ENCODE measurements around the gene COA6. TPM values are rescaled to one million over a fixed set of nuclear protein-coding genes. Genes with fewer than 3 reads are reported as not detected.

The COA6 gene
- total and polyA plus RNA-seq, 2 of the 13 experiments (the other 11 are each of a cell fraction or from before 2014, with no cell fraction given) = 32.4 to 104 TPM

DNA sequence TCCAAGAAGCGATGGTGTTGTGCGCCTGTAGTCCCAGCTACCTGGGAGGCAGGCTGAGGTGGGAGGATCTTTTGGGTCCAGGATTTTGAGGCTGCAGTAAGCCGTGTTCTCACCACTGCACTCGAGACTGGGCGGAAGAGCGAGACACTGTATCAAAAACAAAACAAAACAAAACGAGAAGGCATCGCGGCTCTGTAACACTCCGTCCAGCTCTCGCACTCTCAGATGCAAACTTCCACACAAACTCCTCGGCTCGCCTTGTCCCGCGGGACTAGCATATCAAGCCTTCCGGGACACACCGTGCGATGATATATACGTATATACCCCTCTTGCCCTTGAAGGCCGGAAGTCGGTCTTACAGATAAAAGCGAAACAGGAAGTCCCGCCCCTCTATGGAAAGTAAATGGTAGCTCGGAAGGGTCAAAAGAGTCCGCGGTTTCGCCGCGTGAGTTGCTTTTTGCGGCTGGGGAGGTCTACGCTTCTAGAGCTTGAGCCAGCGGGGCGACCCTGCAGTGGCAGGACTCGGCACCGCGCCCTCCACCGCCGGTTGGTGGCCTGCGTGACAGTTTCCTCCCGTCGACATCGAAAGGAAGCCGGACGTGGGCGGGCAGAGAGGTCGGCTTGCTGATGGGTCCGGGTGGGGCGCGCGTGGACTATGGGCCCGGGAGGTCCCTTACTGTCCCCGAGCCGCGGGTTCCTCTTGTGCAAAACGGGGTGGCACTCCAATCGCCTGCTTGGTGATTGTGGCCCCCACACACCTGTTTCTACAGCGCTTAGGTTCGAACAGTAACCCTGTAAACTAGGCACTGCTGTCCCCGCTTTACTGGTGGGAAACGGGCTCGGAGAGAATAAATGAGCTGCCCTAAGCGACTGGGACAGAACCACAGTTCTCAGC lies at the start of gene COA6 (continued):
- TF ChIP-seq SMARCE1 (IDR thresholded peaks at IDR 0.05; ENCODE audit: borderline replicate concordance) (no peak), ZNF780A (CRISPR knock-in tag; IDR thresholded peaks at IDR 0.05) (no peak), IRF2 (CRISPR knock-in tag; IDR thresholded peaks at IDR 0.05) (peak; percentile 96), SIX4 (CRISPR knock-in tag; IDR thresholded peaks at IDR 0.05) (no peak; the same call in 1 of the 2 replicates), NFRKB (IDR thresholded peaks at IDR 0.05) (no peak), FOXK1 (CRISPR knock-in tag; IDR thresholded peaks at IDR 0.05; ENCODE audit: borderline replicate concordance, low read depth) (peak; percentile 84; the same call in 1 of the 2 replicates), MED1 (CRISPR knock-in tag; IDR thresholded peaks at IDR 0.05) (peak; percentile 83), ZNF329 (CRISPR knock-in tag; IDR thresholded peaks at IDR 0.05; ENCODE audit: low read depth) (0 out of 2 replicates have a peak, but pooled peaks have one; percentile 71), SKIL (CRISPR knock-in tag; IDR thresholded peaks at IDR 0.05; ENCODE audit: borderline replicate concordance) (no peak), LCORL (IDR thresholded peaks at IDR 0.05) (no peak), LCORL (CRISPR knock-in tag; IDR thresholded peaks at IDR 0.05) (peak; percentile 55; the same call in 1 of the 2 replicates), PLSCR1 (CRISPR knock-in tag; IDR thresholded peaks at IDR 0.05; ENCODE audit: borderline replicate concordance) (no peak), ZNF563 (CRISPR knock-in tag; IDR thresholded peaks at IDR 0.05) (peak; percentile 80), SALL1 (CRISPR knock-in tag; IDR thresholded peaks at IDR 0.05) (peak; percentile 85), POGZ (CRISPR knock-in tag; IDR thresholded peaks at IDR 0.05) (peak; percentile 87), ZNF761 (CRISPR knock-in tag; conservative IDR thresholded peaks at IDR 0.05) (no peak; the same call in 1 of the 2 replicates), KDM1A (CRISPR knock-in tag; IDR thresholded peaks at IDR 0.05) (no peak), SRSF4 (IDR thresholded peaks at IDR 0.05; ENCODE audit: low read depth, low read length, poor library complexity, severe bottlenecking) (no peak), SNAPC2 (CRISPR knock-in tag; IDR thresholded peaks at IDR 0.05) (peak; percentile 70; the same call in 1 of the 2 replicates)
- TF ChIP-seq, protein P1, sequence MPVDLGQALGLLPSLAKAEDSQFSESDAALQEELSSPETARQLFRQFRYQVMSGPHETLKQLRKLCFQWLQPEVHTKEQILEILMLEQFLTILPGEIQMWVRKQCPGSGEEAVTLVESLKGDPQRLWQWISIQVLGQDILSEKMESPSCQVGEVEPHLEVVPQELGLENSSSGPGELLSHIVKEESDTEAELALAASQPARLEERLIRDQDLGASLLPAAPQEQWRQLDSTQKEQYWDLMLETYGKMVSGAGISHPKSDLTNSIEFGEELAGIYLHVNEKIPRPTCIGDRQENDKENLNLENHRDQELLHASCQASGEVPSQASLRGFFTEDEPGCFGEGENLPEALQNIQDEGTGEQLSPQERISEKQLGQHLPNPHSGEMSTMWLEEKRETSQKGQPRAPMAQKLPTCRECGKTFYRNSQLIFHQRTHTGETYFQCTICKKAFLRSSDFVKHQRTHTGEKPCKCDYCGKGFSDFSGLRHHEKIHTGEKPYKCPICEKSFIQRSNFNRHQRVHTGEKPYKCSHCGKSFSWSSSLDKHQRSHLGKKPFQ (CRISPR knock-in tag; IDR thresholded peaks at IDR 0.05; ENCODE audit: insufficient replicate concordance) = peak; percentile 91
- TF ChIP-seq, protein P2, sequence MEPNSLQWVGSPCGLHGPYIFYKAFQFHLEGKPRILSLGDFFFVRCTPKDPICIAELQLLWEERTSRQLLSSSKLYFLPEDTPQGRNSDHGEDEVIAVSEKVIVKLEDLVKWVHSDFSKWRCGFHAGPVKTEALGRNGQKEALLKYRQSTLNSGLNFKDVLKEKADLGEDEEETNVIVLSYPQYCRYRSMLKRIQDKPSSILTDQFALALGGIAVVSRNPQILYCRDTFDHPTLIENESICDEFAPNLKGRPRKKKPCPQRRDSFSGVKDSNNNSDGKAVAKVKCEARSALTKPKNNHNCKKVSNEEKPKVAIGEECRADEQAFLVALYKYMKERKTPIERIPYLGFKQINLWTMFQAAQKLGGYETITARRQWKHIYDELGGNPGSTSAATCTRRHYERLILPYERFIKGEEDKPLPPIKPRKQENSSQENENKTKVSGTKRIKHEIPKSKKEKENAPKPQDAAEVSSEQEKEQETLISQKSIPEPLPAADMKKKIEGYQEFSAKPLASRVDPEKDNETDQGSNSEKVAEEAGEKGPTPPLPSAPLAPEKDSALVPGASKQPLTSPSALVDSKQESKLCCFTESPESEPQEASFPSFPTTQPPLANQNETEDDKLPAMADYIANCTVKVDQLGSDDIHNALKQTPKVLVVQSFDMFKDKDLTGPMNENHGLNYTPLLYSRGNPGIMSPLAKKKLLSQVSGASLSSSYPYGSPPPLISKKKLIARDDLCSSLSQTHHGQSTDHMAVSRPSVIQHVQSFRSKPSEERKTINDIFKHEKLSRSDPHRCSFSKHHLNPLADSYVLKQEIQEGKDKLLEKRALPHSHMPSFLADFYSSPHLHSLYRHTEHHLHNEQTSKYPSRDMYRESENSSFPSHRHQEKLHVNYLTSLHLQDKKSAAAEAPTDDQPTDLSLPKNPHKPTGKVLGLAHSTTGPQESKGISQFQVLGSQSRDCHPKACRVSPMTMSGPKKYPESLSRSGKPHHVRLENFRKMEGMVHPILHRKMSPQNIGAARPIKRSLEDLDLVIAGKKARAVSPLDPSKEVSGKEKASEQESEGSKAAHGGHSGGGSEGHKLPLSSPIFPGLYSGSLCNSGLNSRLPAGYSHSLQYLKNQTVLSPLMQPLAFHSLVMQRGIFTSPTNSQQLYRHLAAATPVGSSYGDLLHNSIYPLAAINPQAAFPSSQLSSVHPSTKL (CRISPR knock-in tag; IDR thresholded peaks at IDR 0.05) = peak; percentile 57

Data from HepG2 (cell line).